ENCODE measurements around the gene ARL15.

Gene ARL15

DNA sequence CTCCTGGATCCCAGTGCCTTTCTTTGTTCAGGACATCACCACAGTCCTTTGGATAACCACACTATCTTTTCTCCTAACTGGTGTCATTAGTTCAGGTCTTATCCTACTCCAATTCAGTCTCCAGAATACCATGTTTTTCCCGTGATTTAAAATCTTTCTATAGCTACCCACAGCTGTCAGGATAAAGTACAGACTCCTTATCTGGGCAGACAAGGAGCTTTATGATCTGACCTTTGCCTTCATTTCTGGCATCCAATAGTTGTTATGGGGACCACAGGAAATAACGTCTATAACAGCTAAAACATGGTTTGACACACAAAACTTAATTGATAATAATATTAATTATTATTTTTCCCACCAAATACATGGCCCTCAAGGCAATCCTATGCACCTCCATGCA, 125.6 kb downstream of the ARL15 start:
- TF ChIP-seq, protein P1, sequence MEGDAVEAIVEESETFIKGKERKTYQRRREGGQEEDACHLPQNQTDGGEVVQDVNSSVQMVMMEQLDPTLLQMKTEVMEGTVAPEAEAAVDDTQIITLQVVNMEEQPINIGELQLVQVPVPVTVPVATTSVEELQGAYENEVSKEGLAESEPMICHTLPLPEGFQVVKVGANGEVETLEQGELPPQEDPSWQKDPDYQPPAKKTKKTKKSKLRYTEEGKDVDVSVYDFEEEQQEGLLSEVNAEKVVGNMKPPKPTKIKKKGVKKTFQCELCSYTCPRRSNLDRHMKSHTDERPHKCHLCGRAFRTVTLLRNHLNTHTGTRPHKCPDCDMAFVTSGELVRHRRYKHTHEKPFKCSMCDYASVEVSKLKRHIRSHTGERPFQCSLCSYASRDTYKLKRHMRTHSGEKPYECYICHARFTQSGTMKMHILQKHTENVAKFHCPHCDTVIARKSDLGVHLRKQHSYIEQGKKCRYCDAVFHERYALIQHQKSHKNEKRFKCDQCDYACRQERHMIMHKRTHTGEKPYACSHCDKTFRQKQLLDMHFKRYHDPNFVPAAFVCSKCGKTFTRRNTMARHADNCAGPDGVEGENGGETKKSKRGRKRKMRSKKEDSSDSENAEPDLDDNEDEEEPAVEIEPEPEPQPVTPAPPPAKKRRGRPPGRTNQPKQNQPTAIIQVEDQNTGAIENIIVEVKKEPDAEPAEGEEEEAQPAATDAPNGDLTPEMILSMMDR (IDR thresholded peaks at IDR 0.05; ENCODE audit: insufficient read depth, low read depth, low read length, missing control alignments), result no peak
- DNase-seq (ENCODE audit: low read depth), result no peak
- H3K4me3 ChIP-seq (ENCODE audit: low read length), result no peak overlapping the region

DNA sequence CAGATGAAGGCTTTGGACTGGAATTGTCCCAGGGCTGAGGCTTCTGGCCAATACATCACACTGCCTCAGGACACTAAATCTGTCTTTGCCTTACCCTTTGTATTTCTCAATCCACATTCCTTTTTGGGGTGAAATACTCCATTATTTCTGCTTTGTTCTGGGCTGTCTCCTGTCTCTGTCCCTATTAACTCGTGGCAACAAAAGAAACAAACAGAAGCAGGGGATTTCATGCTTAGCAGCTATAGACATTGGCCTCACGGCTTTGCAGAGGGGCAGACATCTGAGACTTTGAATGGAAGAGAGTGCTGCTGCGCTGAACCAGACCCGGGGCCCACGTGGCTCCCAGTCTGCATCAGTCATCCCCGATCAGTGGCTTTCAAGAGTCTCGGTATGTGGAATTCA, 129.7 kb downstream of the ARL15 start:
- DNase-seq (ENCODE audit: low read depth), result no peak
- no peak overlapping the region for H3K4me3 ChIP-seq (ENCODE audit: low read length)
- TF ChIP-seq, protein P1 (IDR thresholded peaks at IDR 0.05; ENCODE audit: insufficient read depth, low read depth, low read length, missing control alignments), result no peak

DNA sequence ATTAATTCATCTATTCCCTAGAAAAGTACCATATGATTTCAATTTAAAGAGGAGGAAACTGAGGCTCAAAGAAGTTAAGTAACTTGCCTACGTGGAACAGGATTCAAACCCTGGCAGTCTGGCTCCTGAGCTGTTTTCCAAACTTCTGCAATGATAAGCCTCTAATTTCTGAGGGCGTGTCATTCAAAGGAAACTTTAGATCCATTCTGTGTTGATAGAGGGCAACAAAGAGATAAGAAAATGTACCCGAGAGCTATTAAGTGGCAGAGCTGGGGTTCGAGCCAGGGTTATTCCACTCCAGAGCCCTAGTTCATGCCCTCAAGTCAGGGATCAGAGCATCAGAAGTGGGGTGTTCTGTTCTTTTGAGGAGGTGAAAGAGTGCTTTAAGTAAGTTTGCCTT, 131.4 kb downstream of the ARL15 start:
- no peak overlapping the region for H3K4me3 ChIP-seq (ENCODE audit: low read length)
- TF ChIP-seq, protein P1 (IDR thresholded peaks at IDR 0.05; ENCODE audit: insufficient read depth, low read depth, low read length, missing control alignments), result no peak
- DNase-seq (ENCODE audit: low read depth), result no peak

DNA sequence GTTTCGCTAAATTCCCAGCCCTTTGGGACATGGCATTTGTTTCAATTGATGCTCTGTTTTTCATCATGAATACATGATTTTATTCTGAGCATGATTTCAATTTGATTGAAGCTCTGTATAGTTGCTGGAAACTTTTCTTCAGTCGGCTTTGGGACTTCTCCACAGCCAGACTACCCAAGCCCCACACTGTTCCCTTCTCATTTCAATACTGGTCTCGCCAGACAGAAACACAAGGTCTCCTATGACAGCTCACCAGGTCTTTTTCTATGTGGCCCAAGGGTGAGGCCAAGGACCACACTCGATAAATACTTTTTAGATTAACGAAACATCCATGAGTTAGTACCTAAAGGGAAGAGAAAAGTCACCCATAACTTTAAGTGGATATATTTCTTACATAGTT, 132.2 kb downstream of the ARL15 start:
- H3K4me3 ChIP-seq (ENCODE audit: low read length), result no peak overlapping the region
- TF ChIP-seq, protein P1 (IDR thresholded peaks at IDR 0.05; ENCODE audit: insufficient read depth, low read depth, low read length, missing control alignments), result no peak
- DNase-seq (ENCODE audit: low read depth), result no peak

DNA sequence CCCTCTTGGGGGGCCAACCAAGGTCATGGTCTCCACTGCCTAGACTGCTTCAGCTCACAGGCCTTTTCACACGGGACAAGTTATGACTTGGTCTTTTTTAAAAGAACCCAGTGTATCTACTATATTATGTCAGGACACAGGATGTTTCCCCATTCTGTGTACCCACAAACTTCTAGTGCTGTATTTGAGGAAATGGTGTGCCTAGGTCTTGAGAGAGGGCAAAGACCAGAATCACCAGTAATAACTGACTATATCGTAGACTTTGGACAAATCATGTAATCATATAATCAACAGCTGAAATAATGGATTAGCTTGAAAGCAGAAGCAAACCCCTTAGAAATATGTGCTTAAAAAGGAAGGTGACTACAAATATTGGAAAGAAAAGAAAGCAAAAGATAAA, 133.3 kb downstream of the ARL15 start:
- DNase-seq (ENCODE audit: low read depth), result no peak
- TF ChIP-seq, protein P1 (IDR thresholded peaks at IDR 0.05; ENCODE audit: insufficient read depth, low read depth, low read length, missing control alignments), result no peak
- H3K4me3 ChIP-seq (ENCODE audit: low read length), result no peak overlapping the region

DNA sequence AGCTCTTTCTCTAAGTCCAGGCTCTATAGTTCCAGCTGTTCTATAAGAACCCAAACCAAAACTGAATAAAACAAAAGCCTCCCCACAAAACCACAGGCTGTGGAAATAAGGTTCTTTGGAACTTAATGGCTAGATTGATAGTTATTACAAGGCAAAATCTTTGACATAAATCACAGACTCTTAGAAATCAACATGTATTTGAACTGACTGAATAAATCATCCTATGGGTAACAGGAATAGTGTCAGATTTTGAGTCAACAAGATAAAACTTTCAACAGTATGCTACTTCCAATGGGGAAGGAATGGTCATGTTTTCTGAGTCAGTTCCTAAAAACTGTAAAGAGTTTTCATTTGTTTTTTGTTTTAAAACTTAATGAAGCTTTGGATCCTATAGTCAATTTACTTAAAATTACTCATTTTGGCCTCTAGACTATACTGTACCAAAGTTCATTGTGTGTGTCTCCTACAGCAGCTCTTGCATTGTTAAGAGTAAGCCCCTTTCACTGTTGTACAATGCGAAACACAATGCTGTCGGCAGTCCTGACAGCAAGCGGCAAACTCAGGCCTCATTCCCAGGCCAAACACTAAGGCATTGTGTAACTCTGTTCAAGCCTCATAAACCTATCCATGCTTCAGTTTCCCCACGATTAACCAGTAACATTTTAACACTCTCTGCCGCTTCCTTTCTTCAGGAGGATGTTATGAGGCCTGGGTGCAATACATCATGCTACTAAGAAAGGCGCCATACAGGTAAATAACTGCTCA, 134.1 kb downstream of the ARL15 start:
- no peak for DNase-seq (ENCODE audit: low read depth)
- TF ChIP-seq, protein P1 (IDR thresholded peaks at IDR 0.05; ENCODE audit: insufficient read depth, low read depth, low read length, missing control alignments), result no peak
- H3K4me3 ChIP-seq (ENCODE audit: low read length), result no peak overlapping the region

DNA sequence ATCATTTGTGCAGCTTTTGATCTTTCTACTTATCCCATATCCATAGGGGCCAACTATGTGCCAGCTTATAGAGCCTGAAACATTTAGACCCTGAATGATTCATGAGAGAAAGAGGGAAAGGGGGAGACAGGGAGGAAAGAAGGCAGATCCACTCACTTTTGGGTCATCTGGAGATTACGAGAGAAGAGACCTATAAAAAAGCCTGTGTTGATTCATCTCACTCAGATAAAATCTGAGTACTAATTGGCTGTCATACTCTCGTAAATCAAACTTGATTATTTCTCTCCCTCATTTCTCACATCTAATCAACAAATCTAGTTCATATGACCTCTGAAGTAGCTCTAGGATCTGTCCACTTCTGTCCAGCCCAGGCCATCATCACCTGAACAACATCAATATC, 137.1 kb downstream of the ARL15 start:
- DNase-seq (ENCODE audit: low read depth), result no peak
- TF ChIP-seq, protein P1 (IDR thresholded peaks at IDR 0.05; ENCODE audit: insufficient read depth, low read depth, low read length, missing control alignments), result no peak
- no peak overlapping the region for H3K4me3 ChIP-seq (ENCODE audit: low read length)
